Skeletal muscle tissue (tissue), 4 donors: Measurements from ENCODE around the gene PODNL1. TPM values are rescaled to one million over a fixed set of nuclear protein-coding genes. Genes with fewer than 3 reads are reported as not detected.
A peak's percentile ranks its signal among the peaks of the same experiment; 100 is the strongest.

ENCODE experiments used
- H3K27ac ChIP-seq: one replicate; pipeline ENCODE4 v1.7.0; 2013; ENCODE audit warnings: mild to moderate bottlenecking, low read depth, low read length, inconsistent platforms
- H3K27me3 ChIP-seq, 3 donors: one replicate each; pipeline ENCODE4 v1.7.0; 2013; ENCODE audit warnings: low read length in 3 of 3; ENCODE audit not compliant: control insufficient read depth in 3 of 3, insufficient read depth in 3 of 3
- H3K36me3 ChIP-seq, 3 donors: one replicate each; pipeline ENCODE4 v1.7.0; 2013; ENCODE audit warnings: low read length in 3 of 3; ENCODE audit not compliant: control insufficient read depth in 3 of 3, insufficient read depth in 3 of 3
- H3K4me1 ChIP-seq, 3 donors: one replicate each; pipeline ENCODE4 v1.7.0; 2013; ENCODE audit warnings: low read length in 3 of 3, mild to moderate bottlenecking in 3 of 3; ENCODE audit not compliant: control insufficient read depth in 3 of 3, insufficient read depth in 3 of 3
- H3K4me3 ChIP-seq, 3 donors: one replicate each; pipeline ENCODE4 v1.7.0; 2013; ENCODE audit warnings: low read length in 3 of 3
- H3K9ac ChIP-seq, 3 donors: one replicate each; pipeline ENCODE4 v1.7.0; 2013; ENCODE audit warnings: low read length in 3 of 3, mild to moderate bottlenecking in 3 of 3, moderate library complexity in 2 of 3, low read depth in 1 of 3
- H3K9me3 ChIP-seq, 3 donors: one replicate each; pipeline ENCODE4 v1.7.0; 2013; ENCODE audit warnings: low read length in 3 of 3; ENCODE audit not compliant: control insufficient read depth in 3 of 3
- total RNA-seq: library from RNA; depleted of rRNA; stranded (reverse); fragments of >200 nt; gene quantifications from one replicate; pipeline ENCODE4 v1.2.3, GENCODE V29; 2014
- donor health status: Osteomylitis.

Gene PODNL1
- total RNA-seq, 1 donor from 2014 or later, result not detected

- no peaks in the 10 kb centered on the region for H3K27me3 ChIP-seq
- H3K4me3 ChIP-seq, result no peak overlapping the region
- no peak overlapping the region for H3K9ac ChIP-seq
- H3K9me3 ChIP-seq, result no peaks in the 10 kb centered on the region
- peaks cover 0 to 4% (median 2%) of the 10 kb centered on the region in 3 donors for H3K4me1 ChIP-seq
- peaks cover 49 to 56% (median 51%) of the 10 kb centered on the region in 3 donors for H3K36me3 ChIP-seq
- H3K27ac ChIP-seq, result no peak overlapping the region
Measured at GRCh38 chr19:13918726-13919411, 19.3 kb downstream of the PODNL1 start.

DNA sequence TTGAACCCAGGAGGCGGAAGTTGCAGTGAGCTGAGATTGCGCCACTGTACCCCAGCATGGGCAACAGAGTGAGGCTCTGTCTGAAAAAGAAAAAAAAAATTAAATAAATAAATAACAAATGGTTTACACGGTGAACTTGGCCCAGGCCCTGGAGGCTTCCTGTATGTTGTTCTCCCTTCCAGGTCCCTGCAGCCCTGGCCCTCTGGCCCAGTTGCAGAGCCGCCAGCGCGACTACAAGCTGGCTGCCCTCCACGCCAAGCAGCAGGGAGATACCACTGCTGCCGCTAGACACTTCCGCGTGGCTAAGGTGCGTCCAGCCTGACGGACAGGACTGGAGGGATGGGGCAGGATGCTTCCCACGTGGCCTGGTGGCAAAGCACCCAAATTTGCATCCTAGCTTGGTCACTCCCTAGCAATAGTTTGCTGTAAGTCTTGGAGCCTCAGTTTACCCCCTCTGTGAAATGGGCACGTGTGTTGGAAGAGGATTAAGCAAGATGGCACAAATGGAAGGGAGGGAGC is 20.3 kb downstream of the PODNL1 start:
- H3K27ac ChIP-seq, result no peak overlapping the region
- H3K4me1 ChIP-seq, result peaks cover 0 to 4% (median 2%) of the 10 kb centered on the region in 3 donors
- H3K9ac ChIP-seq, result no peak overlapping the region
- no peaks in the 10 kb centered on the region for H3K9me3 ChIP-seq
- no peaks in the 10 kb centered on the region for H3K27me3 ChIP-seq
- no peak overlapping the region for H3K4me3 ChIP-seq
- H3K36me3 ChIP-seq, result peaks cover 50 to 52% (median 52%) of the 10 kb centered on the region in 3 donors

- Histone ChIP-seq H3K9me3 (no peaks in the 10 kb centered on the region), H3K36me3 (peaks cover 34 to 43% (median 41%) of the 10 kb centered on the region in 3 donors), H3K9ac (no peak overlapping the region), H3K27ac (no peak overlapping the region), H3K27me3 (no peaks in the 10 kb centered on the region), H3K4me3 (no peak overlapping the region), H3K4me1 (peaks cover 0 to 4% (median 2%) of the 10 kb centered on the region in 3 donors)
Measured at GRCh38 chr19:13914777-13915176, 23.4 kb downstream of the PODNL1 start.

GRCh38 chr19:13913352-13913751 is 24.9 kb downstream of the PODNL1 start:
- H3K27ac ChIP-seq, result no peak overlapping the region
- no peaks in the 10 kb centered on the region for H3K9me3 ChIP-seq
- no peak overlapping the region for H3K9ac ChIP-seq
- H3K4me1 ChIP-seq, result peaks cover 0 to 4% (median 2%) of the 10 kb centered on the region in 3 donors
- no peak overlapping the region for H3K4me3 ChIP-seq
- no peaks in the 10 kb centered on the region for H3K27me3 ChIP-seq
- peaks cover 28 to 40% (median 40%) of the 10 kb centered on the region in 3 donors for H3K36me3 ChIP-seq

DNA sequence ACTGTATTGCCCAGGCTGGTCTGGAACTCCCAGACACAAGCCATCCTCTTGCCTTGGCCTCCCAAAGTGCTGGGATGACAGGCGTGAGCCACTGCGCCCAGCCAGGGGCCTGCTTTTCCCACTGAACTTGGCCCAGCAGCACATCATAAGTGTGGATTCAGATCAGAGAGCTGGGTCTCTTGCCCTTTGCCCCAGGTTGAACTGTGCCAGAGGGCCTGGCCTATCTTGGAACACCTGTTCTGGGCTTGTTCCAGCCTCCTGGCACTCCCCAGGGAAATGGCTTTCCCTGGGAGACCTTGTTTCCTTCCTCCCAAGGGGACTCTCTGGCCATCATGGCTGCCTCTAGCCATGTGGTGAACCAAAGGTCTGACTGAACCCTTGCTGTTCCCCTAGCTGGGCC is 28.8 kb downstream of the PODNL1 start:
- Histone ChIP-seq H3K27ac (no peak overlapping the region), H3K4me1 (peaks cover 12 to 14% (median 13%) of the 10 kb centered on the region in 3 donors), H3K9ac (no peak overlapping the region), H3K4me3 (no peak overlapping the region), H3K36me3 (peaks cover 12 to 25% (median 24%) of the 10 kb centered on the region in 3 donors), H3K27me3 (no peaks in the 10 kb centered on the region), H3K9me3 (no peaks in the 10 kb centered on the region)

DNA sequence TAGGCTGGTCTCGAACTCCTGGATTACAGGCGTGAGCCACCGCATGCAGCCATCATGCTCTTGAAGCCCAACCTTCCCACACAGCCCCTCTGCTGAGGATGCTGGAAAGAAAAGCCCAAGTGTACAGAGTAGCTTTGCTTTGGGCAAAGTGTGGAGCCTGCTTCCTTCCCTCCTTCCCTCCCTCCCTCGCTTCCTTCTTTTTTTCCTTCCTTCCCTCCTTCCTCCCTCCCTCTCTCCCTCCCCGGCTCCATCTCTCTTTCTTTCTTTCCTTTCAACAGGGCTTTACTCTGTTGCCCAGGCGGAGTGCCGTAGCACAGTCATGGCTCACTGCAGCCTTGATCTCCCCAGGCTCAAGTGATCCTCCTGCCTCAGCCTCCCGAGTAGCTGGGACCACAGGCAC is 29.5 kb downstream of the PODNL1 start:
- Histone ChIP-seq H3K27ac (no peak overlapping the region), H3K36me3 (peaks cover 12 to 25% (median 22%) of the 10 kb centered on the region in 3 donors), H3K9ac (no peak overlapping the region), H3K27me3 (no peaks in the 10 kb centered on the region), H3K4me1 (peaks cover 12 to 14% (median 13%) of the 10 kb centered on the region in 3 donors), H3K4me3 (no peak overlapping the region), H3K9me3 (no peaks in the 10 kb centered on the region)

GRCh38 chr19:13906910-13907309 is 31.3 kb downstream of the PODNL1 start:
- H3K4me1 ChIP-seq, result peaks cover 12 to 14% (median 13%) of the 10 kb centered on the region in 3 donors
- no peak overlapping the region for H3K27ac ChIP-seq

DNA sequence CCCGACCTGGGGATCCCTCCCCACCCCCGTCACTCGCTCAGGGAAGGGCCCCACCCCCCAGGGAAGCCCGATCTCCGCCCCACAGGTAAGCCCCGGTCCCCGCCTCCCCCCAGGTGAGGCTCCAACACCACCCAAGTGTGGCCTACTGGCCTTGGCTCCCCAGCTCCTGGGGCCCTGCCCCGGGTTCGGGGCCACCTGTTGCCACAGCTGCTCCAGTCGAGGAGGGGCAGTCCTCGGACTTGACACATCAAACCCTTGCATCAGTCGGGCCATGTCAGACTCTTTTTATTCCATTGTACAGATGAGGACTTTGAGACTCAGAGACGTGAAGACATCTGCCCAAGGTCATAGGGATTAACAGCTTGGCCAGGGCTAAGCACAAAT is 31.7 kb downstream of the PODNL1 start:
- peak overlapping the region; percentile 80 to 89 (median 81) for H3K9ac ChIP-seq

More at GRCh38 chr19:13906910-13907309, 31.3 kb downstream of the PODNL1 start:
- Histone ChIP-seq H3K4me3 (peak overlapping the region; percentile 77 to 87 (median 86)), H3K36me3 (peaks cover 5 to 9% (median 8%) of the 10 kb centered on the region in 3 donors), H3K9me3 (no peaks in the 10 kb centered on the region), H3K27me3 (no peaks in the 10 kb centered on the region), H3K9ac (peak overlapping the region in 2 of 3 donors; percentile 80 to 89)

GRCh38 chr19:13905634-13906520 is 32.3 kb downstream of the PODNL1 start, which contains the start of the genes BRME1 and CC2D1A:
Gene BRME1 (minus strand): TSS chr19:13906117. CDS start chr19:13904892, 1,225 bp downstream.
Gene CC2D1A (plus strand): TSS chr19:13906201. CDS start chr19:13906442, 241 bp downstream.
- Histone ChIP-seq H3K27ac (no peak within 1 kb of the TSS), H3K4me1 (peaks cover 12 to 14% (median 13%) of the 10 kb centered on the region in 3 donors), H3K36me3 (peaks cover under 1 to 9% (median 8%) of the 10 kb centered on the region in 3 donors), H3K9ac (peak within 1 kb of the TSS; percentile 80 to 89 (median 81)), H3K27me3 (no peaks in the 10 kb centered on the region), H3K9me3 (no peaks in the 10 kb centered on the region), H3K4me3 (peak within 1 kb of the TSS; percentile 77 to 87 (median 86))

More for the DNA sequence above, 31.7 kb downstream of the PODNL1 start:
- Histone ChIP-seq H3K4me3 (peak overlapping the region; percentile 77 to 87 (median 86)), H3K36me3 (peaks cover 5 to 9% (median 8%) of the 10 kb centered on the region in 3 donors), H3K4me1 (peaks cover 12 to 14% (median 13%) of the 10 kb centered on the region in 3 donors), H3K9me3 (no peaks in the 10 kb centered on the region), H3K27me3 (no peaks in the 10 kb centered on the region), H3K27ac (no peak overlapping the region)
